GM13977 (cell line): ENCODE data around the gene ATP11A.
A peak's percentile ranks its signal among the peaks of the same experiment; 100 is the strongest.

Experiments
- DNase-seq: peaks from one replicate; pipeline ENCODE4 v3.0.0; 2012; ENCODE audit warnings: low spot score
- CTCF ChIP-seq: IDR thresholded peaks from 2 replicates; pipeline ENCODE4 v1.5.1; 2012; ENCODE audit warnings: mild to moderate bottlenecking, control low read depth; ENCODE audit not compliant: insufficient read depth; ENCODE audit errors: extremely low read depth, missing control alignments
- in situ Hi-C: fragments of 300-500 bp; cut with MboI; formaldehyde crosslinking; loops from one replicate; pipeline ENCODE4 v1.12.0; 2022; ENCODE audit warnings: low sequenced_read_pairs, low pct_unique_long_range_greater_than_20kb, mixed read lengths, inconsistent platforms; ENCODE audit not compliant: unreplicated experiment

Gene ATP11A

GRCh38 chr13:112709825-112710783 lies 20.3 kb downstream of the ATP11A start:
- in situ Hi-C loops, result no loop called here
- no peak for DNase-seq
- TF ChIP-seq CTCF, result no peak

- in situ Hi-C loops, result no loop called here
- TF ChIP-seq CTCF, result no peak
- no peak for DNase-seq
Measured at GRCh38 chr13:112710855-112711527, 21.2 kb downstream of the ATP11A start.

GRCh38 chr13:112711528-112712265 lies 21.9 kb downstream of the ATP11A start:
- in situ Hi-C loops, result no loop called here
- no peak for TF ChIP-seq CTCF
- DNase-seq, result peak; percentile 84

DNA sequence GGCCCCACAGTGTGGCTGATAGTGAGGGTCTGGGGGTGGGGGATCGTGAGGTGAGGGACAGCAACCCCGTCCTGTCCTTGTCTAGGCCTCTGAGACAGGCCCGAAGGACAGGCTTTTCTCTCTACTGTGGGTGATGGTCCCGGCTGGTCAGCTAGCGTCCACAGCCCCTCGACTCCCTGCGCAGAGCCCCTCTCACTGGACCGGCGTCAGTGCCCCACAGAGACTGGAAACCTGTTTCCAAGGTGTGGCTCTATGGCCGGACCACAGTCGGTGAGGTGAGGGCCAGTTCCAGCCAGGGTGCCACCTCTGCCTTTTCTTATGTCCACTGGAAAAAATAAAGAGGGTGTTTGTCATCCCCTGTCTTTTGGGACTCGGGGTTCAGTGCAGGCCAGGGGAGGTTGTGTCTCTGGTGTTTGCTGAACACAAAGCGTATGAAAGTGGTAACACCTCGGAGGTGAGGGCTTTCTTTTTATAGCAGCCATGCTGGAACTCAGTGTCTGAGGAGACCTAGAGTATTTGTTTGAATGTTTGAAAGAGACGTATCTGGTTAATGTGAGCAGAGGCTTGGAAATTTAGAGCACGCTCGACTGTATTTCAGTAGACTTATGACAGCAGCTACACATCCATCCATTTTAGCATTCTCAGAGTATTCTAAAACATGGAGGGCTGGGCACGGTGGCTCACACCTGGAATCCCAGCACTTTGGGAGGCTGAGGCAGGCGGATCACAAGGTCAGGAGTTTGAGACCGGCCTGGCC lies 22.8 kb downstream of the ATP11A start:
- no peak for TF ChIP-seq CTCF
- in situ Hi-C loops, result no loop called here
- no peak for DNase-seq

GRCh38 chr13:112713517-112714253 lies 23.8 kb downstream of the ATP11A start:
- in situ Hi-C loops, result no loop called here
- TF ChIP-seq CTCF, result no peak
- DNase-seq, result no peak
